WTC11 (cell line): ENCODE results near the gene DROSHA. TPM values are rescaled to one million over a fixed set of nuclear protein-coding genes. Genes with fewer than 3 reads are reported as not detected.

Experiments used
- ATAC-seq: fragments of 200-7000 bp; cut with Tn5 transposase; 2 replicates; pipeline ENCODE4 v1.10.0; 2021; ENCODE audit warnings: mild to moderate bottlenecking, moderate library complexity
- CTCF ChIA-PET: fragments of 300-600 bp; sonication (Branson Sonifier 250); formaldehyde crosslinking; loops from one replicate; lab custom pipeline; 2021; ENCODE audit warnings: antibody characterized with exemption; lab: Charles Lee
- POLR2A ChIA-PET: fragments of 350-600 bp; sonication (Branson Sonifier 250); formaldehyde crosslinking; loops from one replicate; lab custom pipeline; 2021; ENCODE audit warnings: antibody characterized with exemption; lab: Charles Lee
- DNase-seq: peaks from one replicate; pipeline ENCODE4 v3.0.0; 2021; ENCODE audit warnings: low spot score
- H3K27ac Mint-ChIP-seq: 2 replicates; pipeline ENCODE4 v1.8.0; 2021; ENCODE audit warnings: mixed read lengths
- H3K27me3 Mint-ChIP-seq: 2 replicates; pipeline ENCODE4 v1.8.0; 2021; ENCODE audit warnings: low read depth, mild to moderate bottlenecking, moderate library complexity, mixed read lengths
- H3K36me3 Mint-ChIP-seq: 2 replicates; pipeline ENCODE4 v1.8.0; 2021; ENCODE audit warnings: mixed read lengths
- H3K4me1 Mint-ChIP-seq: 2 replicates; pipeline ENCODE4 v1.8.0; 2022; ENCODE audit warnings: mixed read lengths
- H3K4me3 Mint-ChIP-seq: 2 replicates; pipeline ENCODE4 v1.8.0; 2021; ENCODE audit warnings: mild to moderate bottlenecking, moderate library complexity, mixed read lengths
- H3K9me3 Mint-ChIP-seq: 2 replicates; pipeline ENCODE4 v1.8.0; 2021; ENCODE audit warnings: mixed read lengths
- ATF2 ChIP-seq: sonication (generic); formaldehyde crosslinking; IDR thresholded peaks from 2 replicates; pipeline ENCODE4 v1.8.1; 2022; ENCODE audit warnings: low read depth, missing genetic modification reagents, borderline replicate concordance
- ATF6 ChIP-seq: sonication (generic); formaldehyde crosslinking; IDR thresholded peaks from 2 replicates; pipeline ENCODE4 v1.8.1; 2023; ENCODE audit warnings: mild to moderate bottlenecking, missing genetic modification reagents
- CTCF ChIP-seq: fragments of 200-600 bp; IDR thresholded peaks from 2 replicates; pipeline ENCODE4 v1.8.0; 2022; ENCODE audit warnings: antibody characterized with exemption
- ELF4 ChIP-seq: sonication (generic); formaldehyde crosslinking; IDR thresholded peaks from 2 replicates; pipeline ENCODE4 v1.8.1; 2022; ENCODE audit warnings: low read depth, mild to moderate bottlenecking, moderate library complexity, missing genetic modification reagents
- GTF2I ChIP-seq: fragments of 250-450 bp; sonication (Bioruptor Pico); conservative IDR thresholded peaks from 2 replicates; pipeline ENCODE4 v1.4.0; 2021; ENCODE audit warnings: mild to moderate bottlenecking
- HMGA2 ChIP-seq: fragments of 250-450 bp; sonication (Bioruptor Pico); IDR thresholded peaks from 2 replicates; pipeline ENCODE4 v1.4.0; 2021; ENCODE audit warnings: mild to moderate bottlenecking, moderate library complexity
- HMGXB4 ChIP-seq: sonication (generic); formaldehyde crosslinking; IDR thresholded peaks from 2 replicates; pipeline ENCODE4 v1.8.1; 2023; ENCODE audit warnings: mild to moderate bottlenecking, moderate library complexity, missing genetic modification reagents
- JAZF1 ChIP-seq: fragments of 250-450 bp; sonication (Bioruptor Pico); IDR thresholded peaks from 2 replicates; pipeline ENCODE4 v1.9.0; 2021; ENCODE audit warnings: moderate library complexity, mild to moderate bottlenecking, inconsistent platforms
- OVOL2 ChIP-seq: fragments of 250-450 bp; sonication (Bioruptor Pico); IDR thresholded peaks from 2 replicates; pipeline ENCODE4 v1.9.0; 2021; ENCODE audit warnings: mild to moderate bottlenecking, borderline replicate concordance
- USF1 ChIP-seq: sonication (generic); formaldehyde crosslinking; IDR thresholded peaks from 2 replicates; pipeline ENCODE4 v1.8.0; 2022; ENCODE audit warnings: mild to moderate bottlenecking, missing genetic modification reagents
- ZBTB21 ChIP-seq: sonication (generic); formaldehyde crosslinking; IDR thresholded peaks from 2 replicates; pipeline ENCODE4 v1.8.1; 2023; ENCODE audit warnings: mild to moderate bottlenecking, missing genetic modification reagents, borderline replicate concordance
- ZNF219 ChIP-seq: sonication (generic); formaldehyde crosslinking; IDR thresholded peaks from 2 replicates; pipeline ENCODE4 v1.8.0; 2023; ENCODE audit warnings: missing genetic modification reagents, mild to moderate bottlenecking, borderline replicate concordance
- ZNF263 ChIP-seq: sonication (generic); formaldehyde crosslinking; IDR thresholded peaks from 2 replicates; pipeline ENCODE4 v1.8.1; 2022; ENCODE audit warnings: low read depth, mild to moderate bottlenecking, moderate library complexity, missing genetic modification reagents
- ZNF317 ChIP-seq: sonication (generic); formaldehyde crosslinking; IDR thresholded peaks from 2 replicates; pipeline ENCODE4 v1.8.1; 2023; ENCODE audit warnings: low read depth, mild to moderate bottlenecking, moderate library complexity, missing genetic modification reagents, borderline replicate concordance
- ZNF425 ChIP-seq: fragments of 250-450 bp; sonication (Bioruptor Pico); conservative IDR thresholded peaks from 2 replicates; pipeline ENCODE4 v1.9.0; 2021; ENCODE audit warnings: mild to moderate bottlenecking
- ZNF532 ChIP-seq: fragments of 250-450 bp; sonication (Bioruptor Pico); IDR thresholded peaks from 2 replicates; pipeline ENCODE4 v1.9.0; 2021; ENCODE audit warnings: mild to moderate bottlenecking, borderline replicate concordance
- total RNA-seq: library from RNA; stranded (reverse); gene quantifications from 3 replicates; pipeline ENCODE4 v1.2.3, GENCODE V29; 2021

DROSHA gene
- total RNA-seq, 1 experiment from 2014 or later: 125 TPM

GRCh38 chr5:31464081-31464480 lies 67.8 kb downstream of the DROSHA start (continued):
- TF ChIP-seq USF1 (CRISPR knock-in tag): no peak

GRCh38 chr5:31463351-31463750 lies 68.5 kb downstream of the DROSHA start:
- POLR2A ChIA-PET: no interaction called here
- CTCF ChIA-PET: no interaction called here
- ATAC-seq (no peak), DNase-seq (no peak)
- H3K27me3 Mint-ChIP-seq: no peaks in the 10 kb centered on the region
- no peaks in the 10 kb centered on the region for H3K4me1 Mint-ChIP-seq
- H3K9me3 Mint-ChIP-seq: peaks cover 41% of the 10 kb centered on the region
- H3K27ac Mint-ChIP-seq: no peak overlapping the region
- TF ChIP-seq CTCF (no peak), JAZF1 (no peak)
- peaks cover 87% of the 10 kb centered on the region for H3K36me3 Mint-ChIP-seq
- no peak overlapping the region for H3K4me3 Mint-ChIP-seq

- Mint-ChIP-seq H3K4me1 (no peaks in the 10 kb centered on the region), H3K9me3 (peaks cover 59% of the 10 kb centered on the region), H3K4me3 (no peak overlapping the region), H3K27me3 (no peaks in the 10 kb centered on the region; the same call in 1 of the 2 replicates), H3K27ac (no peak overlapping the region), H3K36me3 (peaks cover 94% of the 10 kb centered on the region)
- no peak for TF ChIP-seq GTF2I
- no peak for TF ChIP-seq ZNF532 (CRISPR knock-in tag)
- TF ChIP-seq HMGXB4: no peak
- ChIA-PET CTCF (no interaction called here), POLR2A (no interaction called here)
- no peak for ATAC-seq
- no peak for DNase-seq
Measured at GRCh38 chr5:31459594-31459993, 72.3 kb downstream of the DROSHA start.

- Mint-ChIP-seq H3K27me3 (no peaks in the 10 kb centered on the region; the same call in 1 of the 2 replicates), H3K4me3 (no peak overlapping the region), H3K9me3 (peaks cover 32% of the 10 kb centered on the region), H3K27ac (no peak overlapping the region), H3K4me1 (peaks cover 25% of the 10 kb centered on the region), H3K36me3 (peaks cover 78% of the 10 kb centered on the region)
- ATAC-seq: no peak
- CTCF ChIA-PET: no interaction called here
- DNase-seq: no peak
- POLR2A ChIA-PET: no interaction called here
- TF ChIP-seq HMGA2 (no peak), ATF2 (CRISPR knock-in tag) (no peak), ZNF219 (CRISPR knock-in tag) (no peak), OVOL2 (CRISPR knock-in tag) (no peak), ELF4 (CRISPR knock-in tag) (no peak), ATF6 (CRISPR knock-in tag) (no peak), ZBTB21 (CRISPR knock-in tag) (no peak), ZNF263 (no peak), ZNF425 (no peak), ZNF317 (CRISPR knock-in tag) (no peak)
Measured at GRCh38 chr5:31455172-31455571, 76.7 kb downstream of the DROSHA start.
